Ishikawa (cell line): Measurements from ENCODE around the gene SLC22A14.

Experiments used
- CEBPB ChIP-seq: IDR thresholded peaks from 2 replicates; pipeline ENCODE4 v1.6.1; 2012
- CREB1 ChIP-seq: IDR thresholded peaks from 2 replicates; pipeline ENCODE4 v1.6.1; 2012; ENCODE audit warnings: low read depth
- EGR1 ChIP-seq: IDR thresholded peaks from 2 replicates; pipeline ENCODE4 v1.6.1; 2012
- EP300 ChIP-seq: IDR thresholded peaks from 2 replicates; pipeline ENCODE4 v1.6.1; 2012; ENCODE audit warnings: borderline replicate concordance
- FOXM1 ChIP-seq: IDR thresholded peaks from 2 replicates; pipeline ENCODE4 v1.6.1; 2012; ENCODE audit warnings: low read depth, borderline replicate concordance
- NFIC ChIP-seq: IDR thresholded peaks from 2 replicates; pipeline ENCODE4 v1.6.1; 2012
- RAD21 ChIP-seq: IDR thresholded peaks from 2 replicates; pipeline ENCODE4 v1.6.1; 2012; ENCODE audit warnings: low read depth
- TAF1 ChIP-seq: IDR thresholded peaks from 2 replicates; pipeline ENCODE4 v1.6.1; 2012; ENCODE audit warnings: low read depth, mild to moderate bottlenecking
- TCF12 ChIP-seq: IDR thresholded peaks from 2 replicates; pipeline ENCODE4 v1.6.1; 2012; ENCODE audit warnings: low read depth
- TEAD4 ChIP-seq: IDR thresholded peaks from 2 replicates; pipeline ENCODE4 v1.6.1; 2012
- YY1 ChIP-seq: IDR thresholded peaks from 2 replicates; pipeline ENCODE4 v1.6.1; 2012; ENCODE audit warnings: low read depth
- ZBTB7A ChIP-seq: IDR thresholded peaks from 2 replicates; pipeline ENCODE4 v1.6.1; 2012; ENCODE audit warnings: low read depth
- TF ChIP-seq, protein P1 (sequence below): IDR thresholded peaks from 2 replicates; pipeline ENCODE4 v1.6.1; 2012
- TF ChIP-seq, protein P2 (sequence below): IDR thresholded peaks from 2 replicates; pipeline ENCODE4 v1.6.1; 2012; ENCODE audit warnings: low read depth, mild to moderate bottlenecking
- TF ChIP-seq, protein P3 (sequence below): IDR thresholded peaks from 2 replicates; pipeline ENCODE4 v1.6.1; 2012

SLC22A14 gene

GRCh38 chr3:38297537-38297936, 15.4 kb downstream of the SLC22A14 start:
- TF ChIP-seq FOXM1 (no peak), RAD21 (no peak), TEAD4 (no peak), EP300 (no peak), CEBPB (no peak), TAF1 (no peak)
- TF ChIP-seq, protein P1, sequence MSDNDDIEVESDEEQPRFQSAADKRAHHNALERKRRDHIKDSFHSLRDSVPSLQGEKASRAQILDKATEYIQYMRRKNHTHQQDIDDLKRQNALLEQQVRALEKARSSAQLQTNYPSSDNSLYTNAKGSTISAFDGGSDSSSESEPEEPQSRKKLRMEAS = no peak

GRCh38 chr3:38297947-38298711, 16.0 kb downstream of the SLC22A14 start:
- TF ChIP-seq RAD21 = peak; percentile 29; the same call in 1 of the 2 replicates
- no peak for TF ChIP-seq TCF12

DNA sequence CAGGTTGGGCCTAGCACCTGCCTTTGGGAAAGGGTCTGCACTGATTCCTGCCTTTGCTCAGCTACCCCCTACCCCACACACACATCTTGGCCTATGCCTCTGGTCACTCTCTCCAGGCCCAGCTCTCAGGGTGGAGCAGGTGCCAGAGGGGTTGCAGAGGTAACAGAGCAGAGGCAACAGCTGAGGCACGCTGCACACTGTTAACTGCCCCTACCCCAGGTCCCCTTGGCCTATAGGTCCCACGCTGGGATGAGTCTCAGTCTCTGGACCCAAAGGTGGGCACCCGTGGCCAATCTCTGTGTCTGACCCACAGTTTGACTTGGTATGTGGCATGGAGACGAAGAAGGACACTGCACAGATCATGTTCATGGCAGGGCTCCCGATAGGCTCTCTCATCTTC, 24.8 kb downstream of the SLC22A14 start:
- TF ChIP-seq NFIC = no peak
- TF ChIP-seq, protein P2, sequence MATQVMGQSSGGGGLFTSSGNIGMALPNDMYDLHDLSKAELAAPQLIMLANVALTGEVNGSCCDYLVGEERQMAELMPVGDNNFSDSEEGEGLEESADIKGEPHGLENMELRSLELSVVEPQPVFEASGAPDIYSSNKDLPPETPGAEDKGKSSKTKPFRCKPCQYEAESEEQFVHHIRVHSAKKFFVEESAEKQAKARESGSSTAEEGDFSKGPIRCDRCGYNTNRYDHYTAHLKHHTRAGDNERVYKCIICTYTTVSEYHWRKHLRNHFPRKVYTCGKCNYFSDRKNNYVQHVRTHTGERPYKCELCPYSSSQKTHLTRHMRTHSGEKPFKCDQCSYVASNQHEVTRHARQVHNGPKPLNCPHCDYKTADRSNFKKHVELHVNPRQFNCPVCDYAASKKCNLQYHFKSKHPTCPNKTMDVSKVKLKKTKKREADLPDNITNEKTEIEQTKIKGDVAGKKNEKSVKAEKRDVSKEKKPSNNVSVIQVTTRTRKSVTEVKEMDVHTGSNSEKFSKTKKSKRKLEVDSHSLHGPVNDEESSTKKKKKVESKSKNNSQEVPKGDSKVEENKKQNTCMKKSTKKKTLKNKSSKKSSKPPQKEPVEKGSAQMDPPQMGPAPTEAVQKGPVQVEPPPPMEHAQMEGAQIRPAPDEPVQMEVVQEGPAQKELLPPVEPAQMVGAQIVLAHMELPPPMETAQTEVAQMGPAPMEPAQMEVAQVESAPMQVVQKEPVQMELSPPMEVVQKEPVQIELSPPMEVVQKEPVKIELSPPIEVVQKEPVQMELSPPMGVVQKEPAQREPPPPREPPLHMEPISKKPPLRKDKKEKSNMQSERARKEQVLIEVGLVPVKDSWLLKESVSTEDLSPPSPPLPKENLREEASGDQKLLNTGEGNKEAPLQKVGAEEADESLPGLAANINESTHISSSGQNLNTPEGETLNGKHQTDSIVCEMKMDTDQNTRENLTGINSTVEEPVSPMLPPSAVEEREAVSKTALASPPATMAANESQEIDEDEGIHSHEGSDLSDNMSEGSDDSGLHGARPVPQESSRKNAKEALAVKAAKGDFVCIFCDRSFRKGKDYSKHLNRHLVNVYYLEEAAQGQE = no peak
- no peak for TF ChIP-seq FOXM1
- no peak for TF ChIP-seq RAD21
- no peak for TF ChIP-seq CEBPB
- TF ChIP-seq EP300 = no peak
- TF ChIP-seq TAF1 = no peak
- TF ChIP-seq, protein P1 = no peak
- TF ChIP-seq, protein P3, sequence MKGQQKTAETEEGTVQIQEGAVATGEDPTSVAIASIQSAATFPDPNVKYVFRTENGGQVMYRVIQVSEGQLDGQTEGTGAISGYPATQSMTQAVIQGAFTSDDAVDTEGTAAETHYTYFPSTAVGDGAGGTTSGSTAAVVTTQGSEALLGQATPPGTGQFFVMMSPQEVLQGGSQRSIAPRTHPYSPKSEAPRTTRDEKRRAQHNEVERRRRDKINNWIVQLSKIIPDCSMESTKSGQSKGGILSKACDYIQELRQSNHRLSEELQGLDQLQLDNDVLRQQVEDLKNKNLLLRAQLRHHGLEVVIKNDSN = no peak
- no peak for TF ChIP-seq TCF12
- TF ChIP-seq YY1 = no peak
- no peak for TF ChIP-seq CREB1
- TF ChIP-seq EGR1 = no peak
- no peak for TF ChIP-seq TEAD4
- TF ChIP-seq ZBTB7A = no peak

- TF ChIP-seq, protein P1 = no peak
- no peak for TF ChIP-seq EGR1
- TF ChIP-seq TAF1 = no peak
- no peak for TF ChIP-seq ZBTB7A
- TF ChIP-seq TEAD4 = no peak
- TF ChIP-seq EP300 = no peak
- TF ChIP-seq FOXM1 = no peak
- no peak for TF ChIP-seq CEBPB
- TF ChIP-seq RAD21 = no peak
- TF ChIP-seq NFIC = no peak
- TF ChIP-seq TCF12 = no peak
- TF ChIP-seq, protein P2 = no peak
These were observed 25.5 kb downstream of the SLC22A14 start for GRCh38 chr3:38307599-38307998.

GRCh38 chr3:38308456-38308855, 26.4 kb downstream of the SLC22A14 start:
- TF ChIP-seq YY1 (no peak), TAF1 (no peak), ZBTB7A (no peak), EGR1 (no peak)
- TF ChIP-seq, protein P2 = no peak
- TF ChIP-seq, protein P3 = no peak
